Activated CD8-positive, alpha-beta T cell treated with anti-CD3 and anti-CD28 coated beads for 36 hours (primary cell): ENCODE measurements around the gene SNAI1. TPM values are rescaled to one million over a fixed set of nuclear protein-coding genes. Genes with fewer than 3 reads are reported as not detected.
"Not testable (repeated sequence)": the region's sequence is repeated elsewhere in the genome, so short reads cannot be mapped to it uniquely, and the experiment has no call there.

Source experiments
- ATAC-seq: fragments of 200-7000 bp; cut with Tn5 transposase; one replicate; pipeline ENCODE4 v1.10.0; 2021; ENCODE audit warnings: mild to moderate bottlenecking, moderate library complexity
- CTCF ChIA-PET: fragments of 350-600 bp; sonication (Branson Sonifier 250); formaldehyde crosslinking; loops from one replicate; lab custom pipeline; 2021; ENCODE audit warnings: antibody characterized with exemption; lab: Charles Lee
- POLR2A ChIA-PET: fragments of 350-600 bp; sonication (Branson Sonifier 250); formaldehyde crosslinking; loops from one replicate; lab custom pipeline; 2021; ENCODE audit warnings: antibody characterized with exemption; lab: Charles Lee
- DNase-seq: peaks from one replicate; pipeline ENCODE4 v3.0.0-alpha.2; 2020
- H3K27ac Mint-ChIP-seq: one replicate; pipeline ENCODE4 v1.8.0; 2021; ENCODE audit warnings: mild to moderate bottlenecking, mixed read lengths
- H3K27me3 Mint-ChIP-seq: one replicate; pipeline ENCODE4 v1.8.0; 2021; ENCODE audit warnings: mixed read lengths
- H3K36me3 Mint-ChIP-seq: one replicate; pipeline ENCODE4 v1.8.0; 2021; ENCODE audit warnings: low read depth, mixed read lengths
- H3K4me1 Mint-ChIP-seq: one replicate; pipeline ENCODE4 v1.8.0; 2021; ENCODE audit warnings: low read depth, mixed read lengths
- H3K4me3 Mint-ChIP-seq: one replicate; pipeline ENCODE4 v1.8.0; 2021; ENCODE audit warnings: mild to moderate bottlenecking, moderate library complexity, mixed read lengths
- H3K9me3 Mint-ChIP-seq: one replicate; pipeline ENCODE4 v1.8.0; 2021; ENCODE audit warnings: mixed read lengths
- CTCF ChIP-seq: fragments of 200-600 bp; IDR thresholded peaks from one replicate; pipeline ENCODE4 v1.8.0; 2022; ENCODE audit warnings: antibody characterized with exemption, mild to moderate bottlenecking
- intact Hi-C: fragments of 100-400 bp; cut with micrococcal nuclease; formaldehyde crosslinking; loops from one replicate; pipeline ENCODE4 v1.10.0; 2022
- total RNA-seq, 2 experiments: library from RNA; stranded (reverse); gene quantifications; one replicate each; pipeline ENCODE4 v1.2.3, GENCODE V29; 2021

Gene SNAI1
- total RNA-seq, 2 experiments from 2014 or later, result 0.90 to 1.4 TPM

GRCh38 chr20:50009521-50010454 lies 27.0 kb downstream of the SNAI1 start:
- CTCF ChIA-PET, result interaction anchor here (1.7 to 4.0 kb wide), 2 partner anchors 45 to 62 kb away, joined by 5 to 23 read pairs; no protein-coding TSS in a partner anchor
- Mint-ChIP-seq H3K27me3 (peaks cover 16% of the 10 kb centered on the region), H3K36me3 (no peaks in the 10 kb centered on the region), H3K9me3 (no peaks in the 10 kb centered on the region), H3K4me1 (peaks cover 17% of the 10 kb centered on the region), H3K4me3 (no peak overlapping the region), H3K27ac (no peak overlapping the region)
- intact Hi-C loops, result no loop called here
- ATAC-seq, result no peak
- no peak for TF ChIP-seq CTCF
- POLR2A ChIA-PET, result no interaction called here
- no peak for DNase-seq

GRCh38 chr20:50011597-50011996 lies 28.8 kb downstream of the SNAI1 start:
- intact Hi-C loops, DNase-seq, H3K36me3 Mint-ChIP-seq, H3K27ac Mint-ChIP-seq, H3K4me1 Mint-ChIP-seq, ATAC-seq, H3K4me3 Mint-ChIP-seq, POLR2A ChIA-PET, H3K9me3 Mint-ChIP-seq: not testable (repeated sequence)
- CTCF ChIA-PET, result interaction anchor here (1.4 to 4.0 kb wide), 2 partner anchors 60 to 74 kb away, joined by 3 to 23 read pairs; no protein-coding TSS in a partner anchor
- peaks cover 13% of the 10 kb centered on the region for H3K27me3 Mint-ChIP-seq

- Mint-ChIP-seq H3K27me3 (peaks cover 17% of the 10 kb centered on the region), H3K27ac (no peak overlapping the region), H3K4me1 (peaks cover 9% of the 10 kb centered on the region), H3K9me3 (no peaks in the 10 kb centered on the region), H3K36me3 (no peaks in the 10 kb centered on the region), H3K4me3 (no peak overlapping the region)
- TF ChIP-seq CTCF, result no peak
- intact Hi-C loops, result no loop called here
- ATAC-seq (peak; percentile 53), DNase-seq (peak; percentile 23)
- POLR2A ChIA-PET, result interaction anchor here (0.6 kb wide), 1 partner anchor 1155 kb away, joined by 4 read pairs; no protein-coding TSS in a partner anchor
- CTCF ChIA-PET, result interaction anchor here (0.7 to 4.0 kb wide), 4 partner anchors 48 to 73 kb away, joined by 3 to 23 read pairs (median 4); no protein-coding TSS in a partner anchor
Observed at GRCh38 chr20:50012282-50013263, 29.8 kb downstream of the SNAI1 start.

- TF ChIP-seq CTCF, result no peak
- H3K27ac Mint-ChIP-seq, result no peak overlapping the region
- no peak for DNase-seq
- ChIA-PET CTCF (interaction anchor here (2.6 to 4.0 kb wide), 2 partner anchors 35 to 58 kb away, joined by 9 to 23 read pairs; no protein-coding TSS in a partner anchor), POLR2A (no interaction called here)
- H3K9me3 Mint-ChIP-seq, result no peaks in the 10 kb centered on the region
- H3K4me3 Mint-ChIP-seq, result no peak overlapping the region
- intact Hi-C loops, result no loop called here
- ATAC-seq, result no peak
- H3K27me3 Mint-ChIP-seq, result peaks cover 11% of the 10 kb centered on the region
- no peaks in the 10 kb centered on the region for H3K36me3 Mint-ChIP-seq
- peaks cover 9% of the 10 kb centered on the region for H3K4me1 Mint-ChIP-seq
Observed at GRCh38 chr20:50013976-50014375, 31.2 kb downstream of the SNAI1 start.
